Spleen (tissue), 11 donors: ENCODE results near the gene ZBTB7C. TPM values are rescaled to one million over a fixed set of nuclear protein-coding genes. Genes with fewer than 3 reads are reported as not detected.
A peak's percentile ranks its signal among the peaks of the same experiment; 100 is the strongest.

Source experiments
- DNase-seq: peaks from one replicate; pipeline ENCODE4 v3.0.0-alpha.2; 2020
- H3K27ac ChIP-seq, 8 donors: fragments of 200-600 bp; sonication (generic) in 7 of 8; 1 replicate in 4 of 8; 2 replicates in 4 of 8; pipeline versions ENCODE4 v1.5.0 to v1.8.0; 2016 to 2021; ENCODE audit warnings: inconsistent platforms in 4 of 8, mild to moderate bottlenecking in 4 of 8, moderate library complexity in 1 of 8
- H3K27me3 ChIP-seq, 7 donors: fragments of 200-600 bp; sonication (generic) in 6 of 7; replicated peaks in 1 of 7; 1 replicate in 4 of 7; 2 replicates in 3 of 7; pipeline versions ENCODE4 v1.5.0 to v1.8.0; 2016 to 2021; ENCODE audit warnings: inconsistent platforms in 3 of 7, mild to moderate bottlenecking in 1 of 7
- H3K36me3 ChIP-seq, 6 donors: fragments of 200-600 bp; sonication (generic) in 5 of 6; 1 replicate in 4 of 6; 2 replicates in 2 of 6; pipeline versions ENCODE4 v1.5.0 to v1.8.0; 2016 to 2021; ENCODE audit warnings: inconsistent platforms in 2 of 6
- H3K4me1 ChIP-seq, 6 donors: fragments of 200-600 bp; sonication (generic) in 5 of 6; 1 replicate in 3 of 6; 2 replicates in 3 of 6; pipeline versions ENCODE4 v1.5.0 to v1.8.0; 2016 to 2021; ENCODE audit warnings: inconsistent platforms in 3 of 6
- H3K4me3 ChIP-seq, 8 donors: fragments of 200-600 bp; sonication (generic) in 7 of 8; 1 replicate in 4 of 8; 2 replicates in 4 of 8; pipeline versions ENCODE4 v1.5.0 to v1.8.0; 2016 to 2021; ENCODE audit warnings: inconsistent platforms in 4 of 8, mild to moderate bottlenecking in 4 of 8, moderate library complexity in 2 of 8
- H3K9me3 ChIP-seq, 8 donors: fragments of 200-600 bp; sonication (generic) in 7 of 8; 1 replicate in 4 of 8; 2 replicates in 4 of 8; pipeline versions ENCODE4 v1.5.0 to v1.8.0; 2016 to 2021; ENCODE audit warnings: inconsistent platforms in 4 of 8
- POLR2A ChIP-seq, 3 donors: fragments of 450-650 bp; IDR thresholded peaks; one replicate each; pipeline ENCODE4 v1.5.1; 2017; ENCODE audit warnings: antibody characterized with exemption in 3 of 3, mild to moderate bottlenecking in 1 of 3
- POLR2AphosphoS5 ChIP-seq, 3 donors: sonication (generic); formaldehyde crosslinking; IDR thresholded peaks; one replicate each; pipeline ENCODE4 v1.5.1; 2017; ENCODE audit warnings: antibody characterized with exemption in 3 of 3
- WGBS, 5 donors: extraction: QIAGEN DNeasy Blood & Tissue Kit in 3 of 5; methylation state at CpG; one replicate each; pipeline versions ENCODE4 v1.1.5 to v1.1.7; 2013 to 2018; 5-methylcytosine and 5-hydroxymethylcytosine counted together
- intact Hi-C: fragments of 100-400 bp; cut with DNase I; formaldehyde crosslinking; loops from one replicate; pipeline ENCODE4 v1.15.0; 2023; ENCODE audit warnings: low total_unique reads
- polyA plus RNA-seq, 3 donors: library from polyadenylated mRNA; stranded (reverse); fragments of 200-250 nt; gene quantifications; one replicate each; pipeline ENCODE4 v1.2.1, GENCODE V29; 2013
- total RNA-seq, 7 donors: library from RNA; depleted of rRNA in 3 of 7; stranded (reverse); fragments of >200 nt in 3 of 7; fragmentation: NEBNext Ultra II Directional in 4 of 7; extraction: Animal tissue kit (Norgen Biotek cat#: 25700) in 4 of 7; gene quantifications; one replicate each; pipeline versions ENCODE4 v1.1.0 to v1.2.1, GENCODE V29; 2016 to 2021
- TF ChIP-seq, protein P1 (sequence below), 11 experiments: fragments of 200-600 bp in 7 of 11; fragments of 450-650 bp in 4 of 11; sonication (generic) in 4 of 11; IDR thresholded peaks in 8 of 11; conservative IDR thresholded peaks in 3 of 11; 1 replicate in 7 of 11; 2 replicates in 4 of 11; pipeline versions ENCODE4 v1.4.0 to v1.8.0; 2016 to 2021; ENCODE audit warnings: antibody characterized with exemption in 11 of 11, inconsistent platforms in 4 of 11, mild to moderate bottlenecking in 1 of 11
- donor health status: healthy with polysubstance abuse.
- donor health status: DM: no; HTN: no; CAD: no; lungs with moderate emphysema.
- donor health status: DM: no; HTN: no; CAD: no.
- donor health status: Bipolar disorder and iron deficiency.
- donor health status: healthy.
- donor health status: DM: no; HTN: no; CAD: no.
- donor health status: DM: yes; HTN: yes; CAD: no.

Gene ZBTB7C
- total and polyA plus RNA-seq, 10 donors, result 1.00 to 64.2 (median 18.8) TPM

DNA sequence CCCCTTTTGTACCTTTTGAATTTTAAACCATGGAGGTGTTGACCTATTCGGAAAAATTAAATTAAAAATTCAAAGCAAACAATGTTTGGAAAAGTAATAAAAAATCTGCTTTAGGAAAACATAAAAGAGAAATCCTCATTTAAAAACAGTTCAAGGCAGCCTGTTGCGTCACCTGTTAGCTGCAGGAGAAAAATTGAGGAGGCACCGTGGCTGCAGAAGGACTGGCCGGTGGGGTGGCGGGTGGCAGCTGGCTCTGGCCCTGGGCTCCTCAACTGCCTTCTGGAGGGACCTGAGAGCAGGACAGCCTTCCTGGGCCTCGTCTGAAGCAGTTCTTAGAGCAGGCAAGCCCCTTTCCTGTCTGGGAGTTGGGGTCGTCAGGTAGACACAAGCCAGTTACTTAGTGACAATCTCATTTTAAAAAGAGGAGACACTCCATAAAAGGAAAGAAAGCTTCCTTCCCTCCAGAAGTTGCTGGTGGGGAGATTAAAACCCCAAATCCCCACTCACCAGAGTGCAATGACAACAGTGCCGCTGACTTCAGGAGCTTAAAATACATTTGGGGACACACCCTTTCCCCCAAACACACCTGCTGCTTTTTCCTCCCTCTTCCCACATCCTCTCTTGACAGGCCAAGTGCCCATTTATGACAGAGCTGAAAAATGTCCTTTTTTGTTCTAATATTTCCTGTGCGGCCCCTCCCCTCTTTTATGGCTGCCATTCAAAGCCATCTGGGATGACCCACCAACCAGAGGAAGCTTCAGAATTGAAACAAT lies 9.7 kb downstream of the ZBTB7C start:
- DNase-seq, result no peak
- H3K36me3 ChIP-seq, result no peaks in the 10 kb centered on the region
- no peak overlapping the region for H3K4me3 ChIP-seq
- H3K27ac ChIP-seq, result peak overlapping the region in 4 of 8 donors; percentile 13 to 56 (median 41)
- WGBS, 5 donors, result 54 to 57% (median 55%) methylated on average over 9 of the region's 9 CpGs
- H3K27me3 ChIP-seq, result peaks cover 0 to 56% (median 0%) of the 10 kb centered on the region in 7 donors
- H3K9me3 ChIP-seq, result no peaks in the 10 kb centered on the region
- TF ChIP-seq, protein P1, sequence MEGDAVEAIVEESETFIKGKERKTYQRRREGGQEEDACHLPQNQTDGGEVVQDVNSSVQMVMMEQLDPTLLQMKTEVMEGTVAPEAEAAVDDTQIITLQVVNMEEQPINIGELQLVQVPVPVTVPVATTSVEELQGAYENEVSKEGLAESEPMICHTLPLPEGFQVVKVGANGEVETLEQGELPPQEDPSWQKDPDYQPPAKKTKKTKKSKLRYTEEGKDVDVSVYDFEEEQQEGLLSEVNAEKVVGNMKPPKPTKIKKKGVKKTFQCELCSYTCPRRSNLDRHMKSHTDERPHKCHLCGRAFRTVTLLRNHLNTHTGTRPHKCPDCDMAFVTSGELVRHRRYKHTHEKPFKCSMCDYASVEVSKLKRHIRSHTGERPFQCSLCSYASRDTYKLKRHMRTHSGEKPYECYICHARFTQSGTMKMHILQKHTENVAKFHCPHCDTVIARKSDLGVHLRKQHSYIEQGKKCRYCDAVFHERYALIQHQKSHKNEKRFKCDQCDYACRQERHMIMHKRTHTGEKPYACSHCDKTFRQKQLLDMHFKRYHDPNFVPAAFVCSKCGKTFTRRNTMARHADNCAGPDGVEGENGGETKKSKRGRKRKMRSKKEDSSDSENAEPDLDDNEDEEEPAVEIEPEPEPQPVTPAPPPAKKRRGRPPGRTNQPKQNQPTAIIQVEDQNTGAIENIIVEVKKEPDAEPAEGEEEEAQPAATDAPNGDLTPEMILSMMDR (IDR thresholded peaks at IDR 0.05 in 8 of 11, conservative IDR thresholded peaks at IDR 0.05 in 3 of 11), result no peak
- no peak for TF ChIP-seq POLR2AphosphoS5 (IDR thresholded peaks at IDR 0.05)
- no peak for TF ChIP-seq POLR2A (IDR thresholded peaks at IDR 0.05)
- H3K4me1 ChIP-seq, result peaks cover 0 to 44% (median 22%) of the 10 kb centered on the region in 6 donors
- intact Hi-C loops, result no loop called here

GRCh38 chr18:48398074-48398473 lies 11.1 kb downstream of the ZBTB7C start:
- H3K27me3 ChIP-seq, result peaks cover 0 to 50% (median 0%) of the 10 kb centered on the region in 7 donors
- WGBS, 5 donors, result 57 to 96% (median 79%) methylated on average over 4 of the region's 4 CpGs
- H3K9me3 ChIP-seq, result no peaks in the 10 kb centered on the region
- no peak overlapping the region for H3K27ac ChIP-seq
- no peak for TF ChIP-seq POLR2AphosphoS5 (IDR thresholded peaks at IDR 0.05)
- TF ChIP-seq POLR2A (IDR thresholded peaks at IDR 0.05), result no peak
- TF ChIP-seq, protein P1 (IDR thresholded peaks at IDR 0.05 in 8 of 11, conservative IDR thresholded peaks at IDR 0.05 in 3 of 11), result no peak
- intact Hi-C loops, result no loop called here
- no peak for DNase-seq
- no peaks in the 10 kb centered on the region for H3K36me3 ChIP-seq
- H3K4me3 ChIP-seq, result no peak overlapping the region
- H3K4me1 ChIP-seq, result peaks cover 0 to 56% (median 29%) of the 10 kb centered on the region in 6 donors

DNA sequence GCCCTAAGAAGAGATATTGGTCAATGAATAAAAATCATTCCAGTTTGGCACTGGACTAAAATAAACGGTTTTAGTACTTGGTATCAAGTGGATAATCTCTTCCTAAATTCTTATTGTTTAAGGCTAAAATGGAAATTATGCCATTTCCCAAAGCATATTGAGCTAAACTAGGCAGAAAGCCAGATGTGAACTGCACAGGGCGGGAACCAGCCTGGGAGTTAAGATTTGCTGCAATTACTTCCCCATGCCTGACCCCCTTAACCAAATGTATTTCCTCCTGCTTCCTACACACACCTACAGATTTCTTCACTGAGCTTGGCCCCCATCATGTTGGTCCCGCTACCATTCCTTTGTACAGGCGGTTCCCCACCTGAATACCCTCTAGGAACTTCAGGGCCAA lies 12.2 kb downstream of the ZBTB7C start:
- Histone ChIP-seq H3K4me3 (no peak overlapping the region), H3K36me3 (no peaks in the 10 kb centered on the region), H3K27me3 (peaks cover 0 to 54% (median 0%) of the 10 kb centered on the region in 7 donors), H3K27ac (peak overlapping the region in 1 of 8 donors; percentile 4), H3K4me1 (peaks cover 0 to 65% (median 33%) of the 10 kb centered on the region in 6 donors), H3K9me3 (no peaks in the 10 kb centered on the region)
- TF ChIP-seq POLR2AphosphoS5 (IDR thresholded peaks at IDR 0.05) (no peak), POLR2A (IDR thresholded peaks at IDR 0.05) (no peak)
- TF ChIP-seq, protein P1 (IDR thresholded peaks at IDR 0.05 in 8 of 11, conservative IDR thresholded peaks at IDR 0.05 in 3 of 11), result no peak
- WGBS, 5 donors, result 40 to 48% (median 44%) methylated on average over 4 of the region's 4 CpGs
- intact Hi-C loops, result no loop called here
- DNase-seq, result no peak

- H3K36me3 ChIP-seq, result no peaks in the 10 kb centered on the region
- H3K4me3 ChIP-seq, result no peak overlapping the region
- no peak for DNase-seq
- H3K27ac ChIP-seq, result peak overlapping the region in 1 of 8 donors; percentile 4
- H3K4me1 ChIP-seq, result peaks cover 0 to 65% (median 34%) of the 10 kb centered on the region in 6 donors
- TF ChIP-seq POLR2A (IDR thresholded peaks at IDR 0.05) (no peak), POLR2AphosphoS5 (IDR thresholded peaks at IDR 0.05) (no peak)
- TF ChIP-seq, protein P1 (IDR thresholded peaks at IDR 0.05 in 8 of 11, conservative IDR thresholded peaks at IDR 0.05 in 3 of 11), result no peak
- H3K27me3 ChIP-seq, result peaks cover 0 to 50% (median 0%) of the 10 kb centered on the region in 7 donors
- intact Hi-C loops, result no loop called here
- 57 to 66% (median 61%) methylated on average over 5 of the region's 5 CpGs for WGBS, 5 donors
- no peaks in the 10 kb centered on the region for H3K9me3 ChIP-seq
Measured at GRCh38 chr18:48396561-48396960, 12.6 kb downstream of the ZBTB7C start.
